GM20431 (cell line): ENCODE measurements around the gene VAV3.

Source experiments
- in situ Hi-C: fragments of 300-500 bp; cut with MseI, MboI; formaldehyde crosslinking; loops from one replicate; pipeline ENCODE4 v1.15.0; 2020; ENCODE audit warnings: low sequenced_read_pairs; ENCODE audit not compliant: unreplicated experiment

VAV3 gene

GRCh38 chr1:107804741-107805140, 160.2 kb downstream of the VAV3 start:
- in situ Hi-C loops: no loop called here

- in situ Hi-C loops: no loop called here
Measured at GRCh38 chr1:107804134-107804533, 160.8 kb downstream of the VAV3 start.

- in situ Hi-C loops: no loop called here
Measured at GRCh38 chr1:107803579-107803978, 161.4 kb downstream of the VAV3 start.

- in situ Hi-C loops: no loop called here
Measured at GRCh38 chr1:107802654-107803053, 162.3 kb downstream of the VAV3 start.

- in situ Hi-C loops: no loop called here
Measured at GRCh38 chr1:107795994-107796393, 169.0 kb downstream of the VAV3 start.

GRCh38 chr1:107795441-107795840, 169.5 kb downstream of the VAV3 start:
- in situ Hi-C loops: no loop called here

- in situ Hi-C loops: no loop called here
Measured at GRCh38 chr1:107794571-107794970, 170.4 kb downstream of the VAV3 start.

GRCh38 chr1:107793896-107794453, 171.0 kb downstream of the VAV3 start:
- in situ Hi-C loops: no loop called here

- in situ Hi-C loops: no loop called here
Measured at GRCh38 chr1:107791348-107791747, 173.6 kb downstream of the VAV3 start.

GRCh38 chr1:107789817-107790524, 175.0 kb downstream of the VAV3 start:
- in situ Hi-C loops: no loop called here

GRCh38 chr1:107788206-107789202, 176.5 kb downstream of the VAV3 start:
- in situ Hi-C loops: no loop called here

- in situ Hi-C loops: no loop called here
Measured at GRCh38 chr1:107787299-107787698, 177.7 kb downstream of the VAV3 start.

- in situ Hi-C loops: no loop called here
Measured at GRCh38 chr1:107786203-107786845, 178.7 kb downstream of the VAV3 start.

GRCh38 chr1:107785496-107786202, 179.3 kb downstream of the VAV3 start:
- in situ Hi-C loops: no loop called here

GRCh38 chr1:107782217-107782845, 182.6 kb downstream of the VAV3 start:
- in situ Hi-C loops: loop anchor here (5.0 kb wide), 1 partner anchor 340 kb away; no protein-coding TSS in a partner anchor

GRCh38 chr1:107781245-107781644, 183.7 kb downstream of the VAV3 start:
- in situ Hi-C loops: loop anchor here (5.0 kb wide), 1 partner anchor 341 kb away; no protein-coding TSS in a partner anchor

GRCh38 chr1:107777664-107778047, 187.3 kb downstream of the VAV3 start:
- in situ Hi-C loops: no loop called here

GRCh38 chr1:107776900-107777663, 187.9 kb downstream of the VAV3 start:
- in situ Hi-C loops: no loop called here
